ENCODE measurements around the gene ZC3H10. TPM values are rescaled to one million over a fixed set of nuclear protein-coding genes. Genes with fewer than 3 reads are reported as not detected.
A peak's percentile ranks its signal among the peaks of the same experiment; 100 is the strongest.

Gene ZC3H10
- total RNA-seq, 3 donors from 2014 or later = 3.6 to 4.8 (median 4.7) TPM

GRCh38 chr12:56087220-56087619 is 30.8 kb upstream of the ZC3H10 start:
- TF ChIP-seq POLR2A (IDR thresholded peaks at IDR 0.05) = no peak
- no peak for TF ChIP-seq POLR2AphosphoS5 (IDR thresholded peaks at IDR 0.05)
- no peak for TF ChIP-seq CTCF (IDR thresholded peaks at IDR 0.05)
- Histone ChIP-seq H3K9me3 (no peaks in the 10 kb centered on the region), H3K27ac (peak overlapping the region; percentile 57 to 71), H3K27me3 (no peaks in the 10 kb centered on the region), H3K4me3 (no peak overlapping the region), H3K36me3 (no peaks in the 10 kb centered on the region), H3K4me1 (peaks cover 0 to 9% of the 10 kb centered on the region in 2 donors)
- peak; percentile 64 to 91 for DNase-seq (ENCODE audit: low spot score in 2 of 2)
- intact Hi-C loops (cut with DNase I; ENCODE audit: low total_unique reads) = no loop called here

- no peak overlapping the region for H3K27ac ChIP-seq
- H3K4me1 ChIP-seq = no peaks in the 10 kb centered on the region
- no peak for TF ChIP-seq POLR2A (IDR thresholded peaks at IDR 0.05)
- no peak for TF ChIP-seq POLR2AphosphoS5 (IDR thresholded peaks at IDR 0.05)
- TF ChIP-seq CTCF (IDR thresholded peaks at IDR 0.05) = no peak
- H3K9me3 ChIP-seq = no peaks in the 10 kb centered on the region
- H3K4me3 ChIP-seq = no peak overlapping the region
- no peaks in the 10 kb centered on the region for H3K27me3 ChIP-seq
- no peaks in the 10 kb centered on the region for H3K36me3 ChIP-seq
- no peak for DNase-seq (ENCODE audit: low spot score in 2 of 2)
- intact Hi-C loops (cut with DNase I; ENCODE audit: low total_unique reads) = no loop called here
Measured at GRCh38 chr12:56097738-56098137, 20.3 kb upstream of the ZC3H10 start.

GRCh38 chr12:56098592-56098991 is 19.5 kb upstream of the ZC3H10 start:
- H3K36me3 ChIP-seq = no peaks in the 10 kb centered on the region
- H3K4me3 ChIP-seq = no peak overlapping the region
- H3K27me3 ChIP-seq = no peaks in the 10 kb centered on the region
- H3K4me1 ChIP-seq = no peaks in the 10 kb centered on the region
- intact Hi-C loops (cut with DNase I; ENCODE audit: low total_unique reads) = no loop called here
- TF ChIP-seq POLR2AphosphoS5 (IDR thresholded peaks at IDR 0.05) (no peak), CTCF (IDR thresholded peaks at IDR 0.05) (no peak), POLR2A (IDR thresholded peaks at IDR 0.05) (no peak)
- no peak overlapping the region for H3K27ac ChIP-seq
- H3K9me3 ChIP-seq = no peaks in the 10 kb centered on the region
- DNase-seq (ENCODE audit: low spot score in 2 of 2) = no peak

- Histone ChIP-seq H3K27ac (no peak overlapping the region), H3K36me3 (no peaks in the 10 kb centered on the region), H3K9me3 (no peaks in the 10 kb centered on the region), H3K27me3 (no peaks in the 10 kb centered on the region), H3K4me3 (no peak overlapping the region), H3K4me1 (no peaks in the 10 kb centered on the region)
- TF ChIP-seq CTCF (IDR thresholded peaks at IDR 0.05) (no peak), POLR2A (IDR thresholded peaks at IDR 0.05) (no peak), POLR2AphosphoS5 (IDR thresholded peaks at IDR 0.05) (no peak)
- DNase-seq (ENCODE audit: low spot score in 2 of 2) = no peak
- intact Hi-C loops (cut with DNase I; ENCODE audit: low total_unique reads) = no loop called here
Measured at GRCh38 chr12:56099787-56100186, 18.3 kb upstream of the ZC3H10 start.

GRCh38 chr12:56101045-56101444 is 17.0 kb upstream of the ZC3H10 start:
- peaks cover 0 to 8% of the 10 kb centered on the region in 2 donors for H3K4me1 ChIP-seq
- no peak overlapping the region for H3K4me3 ChIP-seq
- intact Hi-C loops (cut with DNase I; ENCODE audit: low total_unique reads) = no loop called here
- TF ChIP-seq CTCF (IDR thresholded peaks at IDR 0.05) (no peak), POLR2AphosphoS5 (IDR thresholded peaks at IDR 0.05) (no peak), POLR2A (IDR thresholded peaks at IDR 0.05) (no peak)
- no peaks in the 10 kb centered on the region for H3K36me3 ChIP-seq
- no peak overlapping the region for H3K27ac ChIP-seq
- no peak for DNase-seq (ENCODE audit: low spot score in 2 of 2)
- H3K27me3 ChIP-seq = no peaks in the 10 kb centered on the region
- no peaks in the 10 kb centered on the region for H3K9me3 ChIP-seq

Measured in breast epithelium (tissue), 4 donors.